ENCODE measurements around the gene IPO13. TPM values are rescaled to one million over a fixed set of nuclear protein-coding genes. Genes with fewer than 3 reads are reported as not detected.
A peak's percentile ranks its signal among the peaks of the same experiment; 100 is the strongest.

Gene IPO13
- polyA plus RNA-seq, 4 donors: 34.1 to 43.2 (median 38.5) TPM

DNA sequence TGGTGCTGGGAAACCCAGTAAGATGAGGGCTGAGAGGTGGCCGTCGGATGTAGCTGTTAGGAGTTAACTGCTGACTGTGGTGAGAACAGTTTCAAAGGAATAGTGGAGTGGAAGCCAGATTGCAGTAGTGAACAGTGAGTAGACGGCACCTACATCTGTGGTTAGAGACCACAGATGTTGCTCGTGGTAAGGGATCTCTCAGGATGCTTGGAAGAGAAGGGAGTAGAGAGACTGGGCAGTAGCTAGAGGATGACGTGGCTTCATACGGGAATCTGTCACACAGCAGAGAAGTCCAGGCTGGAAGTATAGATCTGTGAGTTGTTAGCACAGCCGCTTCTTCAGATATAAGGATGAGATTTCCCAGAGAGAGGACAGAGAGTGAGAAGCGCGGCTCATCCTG, 20.9 kb upstream of the IPO13 start:
- no peak for DNase-seq (ENCODE audit: low read depth in 4 of 4, low spot score in 3 of 4)

DNA sequence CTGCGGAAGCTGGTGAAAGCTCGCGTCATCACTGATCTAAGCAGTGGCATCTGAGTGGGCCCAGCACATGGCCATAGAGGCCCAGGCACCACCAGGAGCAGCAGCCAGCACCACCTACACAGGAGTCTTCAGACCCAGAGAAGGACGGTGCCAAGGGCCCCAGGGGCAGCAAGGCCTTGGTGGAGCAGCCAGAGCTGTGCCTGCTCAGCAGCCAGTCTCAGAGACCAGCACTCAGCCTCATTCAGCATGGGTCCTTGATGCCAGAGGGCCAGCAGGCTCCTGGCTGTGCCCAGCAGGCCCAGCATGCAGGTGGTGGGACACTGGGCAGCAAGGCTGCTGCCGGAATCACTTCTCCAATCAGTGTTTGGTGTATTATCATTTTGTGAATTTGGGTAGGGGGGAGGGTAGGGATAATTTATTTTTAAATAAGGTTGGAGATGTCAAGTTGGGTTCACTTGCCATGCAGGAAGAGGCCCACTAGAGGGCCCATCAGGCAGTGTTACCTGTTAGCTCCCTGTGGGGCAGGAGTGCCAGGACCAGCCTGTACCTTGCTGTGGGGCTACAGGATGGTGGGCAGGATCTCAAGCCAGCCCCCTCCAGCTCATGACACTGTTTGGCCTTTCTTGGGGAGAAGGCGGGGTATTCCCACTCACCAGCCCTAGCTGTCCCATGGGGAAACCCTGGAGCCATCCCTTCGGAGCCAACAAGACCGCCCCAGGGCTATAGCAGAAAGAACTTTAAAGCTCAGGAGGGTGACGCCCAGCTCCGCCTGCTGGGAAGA, 16.4 kb upstream of the IPO13 start:
- no peak for DNase-seq (ENCODE audit: low read depth in 4 of 4, low spot score in 3 of 4)

DNA sequence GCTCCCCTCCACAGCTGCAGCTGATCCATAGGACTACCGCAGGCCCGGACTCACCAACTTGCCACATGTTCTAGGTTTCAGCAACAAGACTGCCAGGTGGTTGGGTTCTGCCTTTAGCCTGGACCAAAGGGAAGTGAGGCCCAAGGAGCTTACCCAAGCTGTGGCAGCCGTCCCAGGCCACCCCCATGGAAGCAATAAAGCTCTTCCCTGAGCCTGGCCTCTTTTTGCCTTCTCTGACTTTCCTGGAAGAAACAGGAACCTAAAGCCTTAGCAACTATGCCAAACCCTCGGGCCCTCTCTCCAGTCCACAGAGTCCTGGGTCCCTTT, 15.8 kb upstream of the IPO13 start:
- DNase-seq (ENCODE audit: low read depth in 4 of 4, low spot score in 3 of 4): no peak

DNA sequence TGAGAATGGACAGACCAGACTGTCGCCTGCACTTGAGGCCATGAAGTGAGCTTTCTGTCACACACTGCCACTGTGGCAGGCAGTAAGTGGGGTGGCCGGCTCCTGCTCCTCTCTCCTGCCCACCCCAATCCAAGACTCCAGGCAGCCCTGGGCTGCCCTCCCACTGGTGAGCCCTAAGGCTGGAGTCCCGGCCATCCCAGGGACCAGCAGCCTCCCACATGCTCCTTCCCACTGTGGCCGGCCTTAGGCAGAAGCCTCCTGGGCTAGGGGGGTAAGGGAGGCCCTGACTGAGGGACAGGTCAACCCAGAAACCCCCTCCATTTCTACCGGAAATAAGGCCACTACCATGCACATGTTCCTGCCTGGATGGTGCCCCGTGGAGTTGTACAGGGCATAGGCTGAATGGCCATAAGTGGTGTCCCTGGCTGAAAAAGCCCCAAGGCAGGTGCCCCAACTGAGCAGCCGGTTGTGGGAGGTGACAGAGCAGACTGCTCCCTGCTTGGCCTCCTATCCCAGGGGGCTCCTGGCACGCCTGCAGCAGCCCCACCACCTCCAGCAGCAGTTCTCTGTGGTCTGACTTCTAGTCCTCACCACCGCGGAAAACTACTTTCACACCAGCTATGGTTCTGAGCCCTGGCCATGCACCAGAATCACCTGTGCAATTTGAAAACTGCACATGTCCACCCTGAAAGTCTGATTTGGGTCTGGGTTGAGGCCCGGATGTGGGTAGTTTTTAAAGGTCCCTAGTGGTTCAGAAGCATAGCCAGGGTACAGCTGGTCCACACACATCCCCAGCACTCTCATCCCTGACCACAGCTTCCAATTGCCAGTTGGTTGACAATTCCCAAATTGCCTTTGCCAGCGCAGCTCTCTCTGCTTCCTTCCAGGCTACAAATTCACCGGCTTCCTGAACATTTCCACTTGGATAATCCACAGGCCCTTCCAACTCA, 14.8 kb upstream of the IPO13 start:
- DNase-seq (ENCODE audit: low read depth in 4 of 4, low spot score in 3 of 4): no peak

DNA sequence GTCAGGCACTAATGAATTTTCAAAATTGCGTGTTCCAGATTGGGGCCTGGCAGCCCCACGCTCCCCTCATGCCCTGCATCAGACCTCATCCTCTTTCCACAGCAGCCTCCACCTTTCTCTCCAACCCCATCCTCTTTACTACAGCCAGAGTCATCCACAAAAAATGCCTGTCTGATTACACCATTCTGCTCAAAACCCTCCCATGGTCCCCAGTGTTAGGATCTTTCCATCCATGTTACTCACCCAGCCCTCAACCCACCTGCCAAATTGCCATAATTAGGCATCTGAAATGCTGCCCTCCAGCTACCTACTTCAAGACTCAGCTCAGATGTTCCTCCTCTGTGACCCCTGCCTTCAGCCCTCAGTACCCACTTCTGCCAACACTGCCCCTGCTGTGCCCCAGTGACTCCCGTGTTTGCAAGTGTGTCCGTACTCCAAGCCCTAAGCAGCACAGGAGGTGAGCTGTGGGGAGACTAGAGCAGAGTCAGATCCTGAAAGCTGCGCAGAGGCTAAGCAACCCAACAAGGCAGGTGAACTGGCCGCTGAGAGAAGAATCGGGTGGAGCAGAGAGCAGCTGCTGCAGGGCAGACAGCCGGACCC, 13.9 kb upstream of the IPO13 start:
- no peak for DNase-seq (ENCODE audit: low read depth in 4 of 4, low spot score in 3 of 4)

DNA sequence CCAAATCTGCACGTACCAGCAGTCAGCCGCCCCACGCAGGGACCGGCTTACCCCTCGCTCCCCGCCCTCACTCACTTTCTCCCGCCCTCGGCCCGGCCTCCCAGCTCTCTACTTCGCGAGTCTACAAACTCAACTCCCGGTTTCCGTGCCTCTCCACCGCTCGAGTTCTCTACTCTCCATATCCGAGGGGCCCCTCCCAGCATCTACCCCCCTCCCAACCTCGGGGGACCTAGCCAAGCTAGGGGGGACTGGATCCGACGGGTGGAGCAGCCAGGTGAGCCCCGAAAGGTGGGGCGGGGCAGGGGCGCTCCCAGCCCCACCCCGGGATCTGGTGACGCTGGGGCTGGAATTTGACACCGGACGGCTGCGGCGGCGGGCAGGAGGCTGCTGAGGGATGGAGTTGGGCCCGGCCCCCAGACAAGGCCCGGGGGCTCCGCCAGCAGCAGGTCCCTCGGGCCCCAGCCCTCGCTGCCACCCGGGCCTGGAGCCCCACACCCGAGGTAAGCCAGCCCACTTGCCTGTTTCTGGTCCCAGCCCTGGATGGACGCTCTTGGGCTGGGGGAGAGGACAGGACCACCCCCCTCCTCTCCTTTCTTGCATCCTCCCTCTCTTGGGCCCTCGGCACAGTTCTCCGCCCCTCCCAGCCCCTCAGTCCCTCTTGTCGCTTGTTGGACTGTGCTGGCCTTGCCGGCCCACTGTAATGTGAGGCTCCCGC, 13.2 kb upstream of the IPO13 start, which contains the start of gene ARTN:
ARTN (plus strand) TSS at position 416 of the 715 bp plus-strand sequence. CDS start 1,856 bp downstream, outside the sequence.
- no peak for DNase-seq (ENCODE audit: low read depth in 4 of 4, low spot score in 3 of 4)

DNA sequence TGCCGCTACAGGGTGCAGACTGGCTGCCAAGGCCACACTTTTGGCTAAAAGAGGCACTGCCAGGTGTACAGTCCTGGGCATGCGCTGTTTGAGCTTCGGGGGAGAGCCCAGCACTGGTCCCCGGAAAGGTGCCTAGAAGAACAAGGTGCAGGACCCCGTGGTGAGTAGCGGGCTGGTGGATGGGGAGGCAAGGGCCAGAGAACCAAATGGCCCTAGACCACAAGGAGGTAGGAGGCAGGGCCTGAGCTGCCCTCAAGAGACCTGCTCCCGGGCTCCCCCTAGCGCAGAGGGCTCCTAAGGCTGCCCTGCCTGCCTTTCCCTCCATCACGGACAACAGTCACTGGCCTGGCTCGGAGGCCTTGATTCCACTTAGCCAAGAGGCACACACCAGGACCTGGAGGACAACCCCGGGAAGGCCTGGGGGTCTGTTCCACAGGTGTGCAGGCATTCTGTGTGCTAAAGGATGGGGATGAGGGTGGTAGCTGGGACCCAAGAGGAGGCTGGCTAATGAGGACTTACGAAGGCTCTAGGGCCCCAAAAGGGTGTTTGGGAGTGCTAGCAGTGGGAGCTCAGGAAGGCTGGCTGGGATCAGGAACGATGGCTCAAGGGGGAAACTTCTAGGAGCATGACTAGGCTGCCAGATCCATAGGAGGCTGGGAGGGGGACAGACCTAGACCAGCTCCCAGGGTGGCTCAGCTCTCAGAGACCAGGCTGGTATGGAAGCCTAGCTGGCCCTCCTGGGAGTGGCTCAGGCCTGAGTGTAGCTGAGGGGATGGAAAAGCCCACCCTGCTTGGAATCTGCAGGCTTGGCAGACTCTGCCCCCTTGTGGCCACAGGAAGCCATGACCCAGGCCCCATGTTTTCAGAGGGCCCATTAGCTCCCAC, 12.4 kb upstream of the IPO13 start:
- peak in 1 of 4 donors; percentile 63 for DNase-seq (ENCODE audit: low read depth in 4 of 4, low spot score in 3 of 4)

DNA sequence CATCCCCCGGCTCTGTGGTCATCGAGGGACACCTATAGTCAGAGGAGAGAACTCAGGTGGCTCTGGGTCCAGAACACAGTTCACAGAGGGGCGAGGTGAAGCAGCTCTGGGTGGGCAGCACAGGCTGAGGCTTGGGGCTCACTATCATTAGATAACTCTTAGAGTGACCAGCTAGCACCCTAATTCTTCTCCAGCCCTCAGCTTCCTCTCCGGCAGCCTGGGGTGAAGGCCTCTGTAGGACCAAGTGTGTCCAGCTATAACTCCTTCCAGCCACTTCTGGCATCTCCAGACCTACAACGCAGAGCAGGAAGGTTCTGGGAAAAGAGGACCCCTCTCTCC, 11.8 kb upstream of the IPO13 start:
- DNase-seq (ENCODE audit: low read depth in 4 of 4, low spot score in 3 of 4): no peak

DNA sequence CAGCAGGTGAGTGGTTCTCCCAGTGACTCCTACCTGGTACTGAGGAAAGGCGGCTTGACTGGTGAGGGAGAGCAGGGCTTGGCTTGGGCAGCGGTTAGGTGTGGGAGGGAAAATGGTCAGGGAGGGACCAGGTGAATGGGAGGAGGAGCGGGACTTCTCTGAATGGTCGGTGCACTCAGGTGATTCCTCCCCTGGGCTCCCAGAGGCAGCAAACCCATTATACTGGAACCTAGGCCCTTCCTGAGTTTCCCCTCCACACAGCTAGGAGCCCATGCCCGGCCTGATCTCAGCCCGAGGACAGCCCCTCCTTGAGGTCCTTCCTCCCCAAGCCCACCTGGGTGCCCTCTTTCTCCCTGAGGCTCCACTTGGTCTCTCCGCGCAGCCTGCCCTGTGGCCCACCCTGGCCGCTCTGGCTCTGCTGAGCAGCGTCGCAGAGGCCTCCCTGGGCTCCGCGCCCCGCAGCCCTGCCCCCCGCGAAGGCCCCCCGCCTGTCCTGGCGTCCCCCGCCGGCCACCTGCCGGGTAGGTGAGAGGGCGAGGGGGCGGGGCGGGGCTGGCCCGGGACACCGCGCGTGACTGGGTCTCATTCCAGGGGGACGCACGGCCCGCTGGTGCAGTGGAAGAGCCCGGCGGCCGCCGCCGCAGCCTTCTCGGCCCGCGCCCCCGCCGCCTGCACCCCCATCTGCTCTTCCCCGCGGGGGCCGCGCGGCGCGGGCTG, 10.9 kb upstream of the IPO13 start:
- no peak for DNase-seq (ENCODE audit: low read depth in 4 of 4, low spot score in 3 of 4)

DNA sequence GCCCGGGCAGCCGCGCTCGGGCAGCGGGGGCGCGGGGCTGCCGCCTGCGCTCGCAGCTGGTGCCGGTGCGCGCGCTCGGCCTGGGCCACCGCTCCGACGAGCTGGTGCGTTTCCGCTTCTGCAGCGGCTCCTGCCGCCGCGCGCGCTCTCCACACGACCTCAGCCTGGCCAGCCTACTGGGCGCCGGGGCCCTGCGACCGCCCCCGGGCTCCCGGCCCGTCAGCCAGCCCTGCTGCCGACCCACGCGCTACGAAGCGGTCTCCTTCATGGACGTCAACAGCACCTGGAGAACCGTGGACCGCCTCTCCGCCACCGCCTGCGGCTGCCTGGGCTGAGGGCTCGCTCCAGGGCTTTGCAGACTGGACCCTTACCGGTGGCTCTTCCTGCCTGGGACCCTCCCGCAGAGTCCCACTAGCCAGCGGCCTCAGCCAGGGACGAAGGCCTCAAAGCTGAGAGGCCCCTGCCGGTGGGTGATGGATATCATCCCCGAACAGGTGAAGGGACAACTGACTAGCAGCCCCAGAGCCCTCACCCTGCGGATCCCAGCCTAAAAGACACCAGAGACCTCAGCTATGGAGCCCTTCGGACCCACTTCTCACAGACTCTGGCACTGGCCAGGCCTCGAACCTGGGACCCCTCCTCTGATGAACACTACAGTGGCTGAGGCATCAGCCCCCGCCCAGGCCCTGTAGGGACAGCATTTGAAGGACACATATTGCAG, 10.2 kb upstream of the IPO13 start:
- no peak for DNase-seq (ENCODE audit: low read depth in 4 of 4, low spot score in 3 of 4)

DNA sequence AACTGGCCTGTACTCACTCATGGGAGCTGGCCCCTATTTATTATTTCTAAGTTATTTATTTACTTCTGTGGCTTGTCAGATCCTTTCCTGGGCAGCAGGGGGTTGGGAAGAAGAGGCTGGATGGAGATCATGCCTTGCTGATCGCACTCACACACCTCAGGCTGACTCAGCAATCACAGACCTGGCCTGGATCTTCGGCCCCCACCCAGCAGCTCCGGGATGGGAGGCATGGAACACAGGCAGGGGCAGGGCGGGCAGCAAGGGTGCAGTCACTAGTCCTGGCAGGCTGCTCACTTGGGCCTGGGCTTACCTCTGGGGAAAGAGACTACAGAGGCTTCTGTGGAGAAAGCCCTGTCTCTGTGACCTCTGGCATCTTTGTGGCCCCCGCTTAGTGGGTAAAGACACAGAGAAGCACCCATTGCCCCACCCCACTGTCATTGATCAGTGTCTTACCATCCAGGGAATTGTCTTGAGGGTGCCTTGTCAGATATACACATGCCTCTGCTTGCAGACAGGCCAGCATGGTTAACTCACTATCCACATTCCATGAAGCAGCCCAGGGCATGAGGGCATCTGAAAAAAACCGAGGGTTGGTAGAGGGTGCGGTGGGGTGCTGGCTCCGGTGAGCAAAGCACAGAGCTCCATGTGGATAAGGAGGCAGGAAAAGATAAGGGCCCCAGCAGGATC, 9.4 kb upstream of the IPO13 start:
- DNase-seq (ENCODE audit: low read depth in 4 of 4, low spot score in 3 of 4): no peak

DNA sequence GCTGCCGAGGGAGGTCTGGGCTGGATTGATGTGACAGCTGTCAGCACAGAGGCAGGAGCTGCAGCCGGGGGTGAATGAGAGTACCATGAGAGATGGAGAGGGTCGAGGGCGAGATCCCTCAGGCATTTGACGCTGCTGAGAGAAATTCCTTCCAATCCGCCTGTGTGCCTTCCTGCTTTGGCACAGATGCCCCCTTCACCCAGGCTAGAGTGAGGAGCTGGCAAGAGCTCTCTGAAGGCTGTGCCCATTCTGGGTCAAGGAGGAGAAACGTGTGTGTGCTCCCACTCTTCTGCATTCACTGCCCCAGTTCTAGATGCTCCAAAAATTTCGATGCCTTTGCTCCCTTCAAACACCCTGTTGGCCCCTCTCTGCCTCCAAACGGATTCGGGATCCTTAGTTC, 8.4 kb upstream of the IPO13 start:
- no peak for DNase-seq (ENCODE audit: low read depth in 4 of 4, low spot score in 3 of 4)

DNA sequence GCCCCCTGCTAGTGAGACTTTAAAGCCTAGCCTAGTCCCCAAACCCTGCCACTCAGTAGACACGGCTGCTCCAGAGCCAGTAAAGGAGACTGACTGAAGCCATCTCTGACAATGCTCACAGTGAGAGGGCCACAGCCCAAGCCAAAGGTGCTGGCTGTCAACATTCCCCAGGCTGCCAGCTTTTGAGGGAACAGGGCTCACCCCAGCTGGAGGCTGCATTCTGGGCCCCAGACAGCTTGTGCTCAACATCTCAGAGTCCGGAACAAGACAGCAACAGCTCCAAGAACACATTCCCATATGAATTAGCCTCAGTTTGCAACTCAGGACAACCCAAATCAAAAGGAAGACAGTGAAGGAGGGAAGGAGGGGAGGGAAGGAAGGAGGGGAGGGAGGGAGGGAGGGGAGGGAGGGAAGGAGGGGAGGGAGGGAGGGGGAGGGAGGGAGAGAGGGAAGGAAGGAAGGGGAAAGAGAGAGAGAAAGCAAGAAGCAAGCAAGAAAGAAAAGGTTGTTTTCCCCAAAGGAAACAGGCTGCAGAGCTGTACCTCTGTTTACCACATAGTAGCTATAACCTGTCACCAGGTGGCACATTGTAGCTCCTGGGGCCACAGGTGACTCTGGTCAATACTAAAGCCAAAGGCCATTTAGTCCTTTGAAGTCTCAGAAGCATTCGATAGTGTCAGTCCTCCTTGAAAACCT, 7.7 kb upstream of the IPO13 start:
- DNase-seq (ENCODE audit: low read depth in 4 of 4, low spot score in 3 of 4): no peak

DNA sequence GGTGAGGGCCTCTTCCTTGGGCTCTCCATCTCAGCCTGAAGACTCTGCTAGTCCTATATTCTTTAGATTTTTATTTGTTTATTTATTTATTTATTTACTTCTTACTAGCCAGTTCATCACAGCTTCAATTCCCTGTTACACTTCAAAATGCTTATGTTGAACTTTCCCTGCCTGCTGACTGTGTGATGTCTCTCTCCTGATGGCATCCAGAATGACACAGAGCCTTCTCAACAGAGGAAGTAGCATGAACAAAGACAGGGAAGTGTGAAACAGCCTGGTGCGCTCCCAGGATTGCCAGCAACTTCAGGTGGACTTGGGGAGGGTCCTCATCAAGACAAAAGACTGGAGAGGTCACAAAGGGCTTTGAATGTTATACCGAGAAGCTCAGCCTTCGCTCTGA, 4.3 kb upstream of the IPO13 start:
- DNase-seq (ENCODE audit: low read depth in 4 of 4, low spot score in 3 of 4): no peak

DNA sequence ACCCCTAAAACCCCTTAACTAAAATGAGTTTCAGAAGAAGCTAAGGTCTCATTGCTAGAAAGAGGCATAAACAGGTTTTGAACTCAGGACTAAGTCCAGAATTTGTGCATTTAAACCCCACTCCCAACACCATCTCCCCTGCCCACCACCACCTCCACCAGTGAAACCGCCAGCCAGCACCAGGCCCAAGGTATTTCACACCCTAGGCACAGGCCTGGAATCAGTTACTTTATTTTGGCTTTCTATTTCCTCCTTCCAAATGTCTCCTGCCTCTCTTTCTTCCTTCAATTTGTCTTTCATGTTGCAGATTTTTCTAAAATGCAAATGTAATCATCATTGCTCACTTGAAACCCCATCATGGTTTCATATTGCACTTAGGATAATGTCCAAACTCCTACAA, 1.9 kb upstream of the IPO13 start:
- DNase-seq (ENCODE audit: low read depth in 4 of 4, low spot score in 3 of 4): no peak

DNA sequence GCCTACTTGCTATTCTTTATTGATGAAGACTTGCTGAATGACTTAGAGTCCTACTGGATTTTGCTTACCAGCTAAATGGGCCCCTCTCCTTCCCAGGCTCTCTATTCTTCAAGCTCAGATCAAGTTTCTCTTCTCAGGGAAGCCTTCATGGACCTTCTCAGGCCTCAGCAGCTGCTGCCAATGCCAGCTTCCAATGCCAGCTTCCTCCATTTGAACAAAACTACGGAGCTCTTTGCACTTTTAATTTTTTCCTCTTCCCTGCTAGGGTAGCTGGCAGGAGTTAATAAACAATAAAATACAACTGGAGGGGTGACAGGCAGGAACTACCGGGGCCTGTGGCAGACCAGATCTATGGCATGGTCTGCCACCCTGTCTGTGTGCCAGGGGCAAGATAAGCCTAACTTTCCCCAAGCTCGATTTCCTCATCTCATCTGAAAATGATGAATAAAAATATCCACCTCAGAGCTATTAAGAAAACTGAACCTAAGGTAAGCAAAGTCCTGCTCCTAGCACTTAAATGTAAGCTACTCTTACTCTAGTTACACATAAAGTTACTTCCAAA, 995 bp upstream of the IPO13 start:
- no peak for DNase-seq (ENCODE audit: low read depth in 4 of 4, low spot score in 3 of 4)

Measured in right renal pelvis (tissue), 4 donors.